ENCODE results near the gene TADA2B. TPM values are rescaled to one million over a fixed set of nuclear protein-coding genes. Genes with fewer than 3 reads are reported as not detected.
A peak's percentile ranks its signal among the peaks of the same experiment; 100 is the strongest.

The TADA2B gene
- total and polyA plus RNA-seq, 4 donors = 3.6 to 13.8 (median 12.6) TPM

DNA sequence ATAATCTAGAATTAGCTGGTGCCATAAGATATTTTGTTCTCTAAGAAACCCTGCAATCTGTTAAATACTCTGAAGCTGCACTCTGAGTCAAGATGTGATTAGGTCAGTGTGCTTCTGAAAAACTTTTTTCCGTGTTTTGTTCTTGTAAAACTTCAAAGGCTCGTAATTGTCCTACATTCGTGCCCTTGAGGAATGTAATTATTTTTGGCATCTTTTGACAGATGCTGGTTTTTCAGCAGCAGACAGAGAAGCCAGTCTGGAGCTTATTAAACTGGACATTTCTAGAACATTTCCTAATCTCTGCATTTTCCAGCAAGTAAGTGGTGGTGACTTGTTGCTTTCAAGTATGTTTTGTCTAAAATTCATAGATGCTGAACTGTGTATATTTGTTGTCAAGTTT lies 36.8 kb upstream of the TADA2B start:
- DNase-seq (ENCODE audit: low spot score) = no peak
- Histone ChIP-seq H3K9me3 (ENCODE audit: control insufficient read depth in 4 of 4, low read length in 3 of 4) (no peaks in the 10 kb centered on the region), H3K36me3 (ENCODE audit: control insufficient read depth in 4 of 4, insufficient read depth in 3 of 4, low read depth in 1 of 4, low read length in 3 of 4) (peaks cover 3 to 25% (median 15%) of the 10 kb centered on the region in 4 donors), H3K27me3 (ENCODE audit: control insufficient read depth in 4 of 4, insufficient read depth in 4 of 4, low read length in 3 of 4) (no peaks in the 10 kb centered on the region), H3K27ac (ENCODE audit: low read depth in 1 of 2, low read length in 2 of 2) (peak overlapping the region in 1 of 2 donors; percentile 62), H3K4me1 (ENCODE audit: control insufficient read depth in 4 of 4, insufficient read depth in 4 of 4, low read length in 3 of 4) (peaks cover 0 to 22% (median 18%) of the 10 kb centered on the region in 4 donors), H3K9ac (ENCODE audit: low read depth in 1 of 2, low read length in 2 of 2) (no peak overlapping the region), H3K4me3 (ENCODE audit: low read depth in 1 of 3, low read length in 3 of 3) (no peak overlapping the region)
- TF ChIP-seq NR2F2 (IDR thresholded peaks at IDR 0.05) = no peak
- TF ChIP-seq RAD21 (IDR thresholded peaks at IDR 0.05) = no peak
- TF ChIP-seq SP1 (IDR thresholded peaks at IDR 0.05) = no peak
- no peak for TF ChIP-seq GABPA (IDR thresholded peaks at IDR 0.05 in 1 of 2, conservative IDR thresholded peaks at IDR 0.05 in 1 of 2)
- WGBS = 77% methylated on average over 3 of the region's 3 CpGs

DNA sequence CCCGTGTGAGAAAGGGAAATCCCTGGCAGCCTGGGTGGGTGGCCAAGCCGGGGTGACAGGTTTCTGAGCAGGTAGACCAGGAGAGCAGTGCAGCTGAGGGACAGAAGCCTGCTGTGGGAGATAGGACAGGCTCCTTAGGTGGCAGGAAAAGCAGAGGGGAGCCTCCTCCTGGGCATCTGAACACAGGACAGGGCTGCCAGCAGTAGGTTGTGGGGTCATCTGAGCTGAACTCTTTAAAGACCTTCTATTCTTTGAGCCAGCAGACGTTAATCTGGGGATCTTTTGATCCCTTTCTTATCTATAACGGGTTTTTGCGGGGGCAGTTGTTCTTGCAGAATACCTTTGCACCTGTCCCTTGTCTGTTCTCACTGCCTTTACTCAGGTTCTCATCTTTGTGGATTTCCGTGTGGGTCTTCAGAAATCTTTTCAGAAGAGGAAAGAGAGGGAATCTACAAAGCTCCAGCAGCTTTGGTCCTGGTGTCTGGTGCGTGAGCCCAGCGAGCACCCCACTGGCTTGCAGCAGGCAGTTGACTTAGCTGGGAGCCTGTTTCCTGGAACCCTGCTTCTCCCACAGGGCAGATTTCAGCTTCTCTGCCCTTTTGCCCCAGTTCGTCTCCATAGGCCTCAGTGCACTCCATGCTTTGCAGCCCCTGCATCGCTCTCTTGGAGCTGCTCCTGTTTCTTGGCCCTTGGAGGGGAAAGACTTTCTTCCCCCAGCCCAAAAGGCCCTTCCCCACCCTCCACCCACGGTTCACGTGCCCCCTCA lies 35.8 kb upstream of the TADA2B start:
- Histone ChIP-seq H3K27ac (ENCODE audit: low read depth in 1 of 2, low read length in 2 of 2) (peak overlapping the region; percentile 62 to 84), H3K36me3 (ENCODE audit: control insufficient read depth in 4 of 4, insufficient read depth in 3 of 4, low read depth in 1 of 4, low read length in 3 of 4) (peaks cover 1 to 22% (median 11%) of the 10 kb centered on the region in 4 donors), H3K4me1 (ENCODE audit: control insufficient read depth in 4 of 4, insufficient read depth in 4 of 4, low read length in 3 of 4) (peaks cover 0 to 22% (median 18%) of the 10 kb centered on the region in 4 donors), H3K27me3 (ENCODE audit: control insufficient read depth in 4 of 4, insufficient read depth in 4 of 4, low read length in 3 of 4) (no peaks in the 10 kb centered on the region), H3K9me3 (ENCODE audit: control insufficient read depth in 4 of 4, low read length in 3 of 4) (no peaks in the 10 kb centered on the region), H3K4me3 (ENCODE audit: low read depth in 1 of 3, low read length in 3 of 3) (no peak overlapping the region), H3K9ac (ENCODE audit: low read depth in 1 of 2, low read length in 2 of 2) (peak overlapping the region; percentile 23 to 25)
- TF ChIP-seq, protein P1, sequence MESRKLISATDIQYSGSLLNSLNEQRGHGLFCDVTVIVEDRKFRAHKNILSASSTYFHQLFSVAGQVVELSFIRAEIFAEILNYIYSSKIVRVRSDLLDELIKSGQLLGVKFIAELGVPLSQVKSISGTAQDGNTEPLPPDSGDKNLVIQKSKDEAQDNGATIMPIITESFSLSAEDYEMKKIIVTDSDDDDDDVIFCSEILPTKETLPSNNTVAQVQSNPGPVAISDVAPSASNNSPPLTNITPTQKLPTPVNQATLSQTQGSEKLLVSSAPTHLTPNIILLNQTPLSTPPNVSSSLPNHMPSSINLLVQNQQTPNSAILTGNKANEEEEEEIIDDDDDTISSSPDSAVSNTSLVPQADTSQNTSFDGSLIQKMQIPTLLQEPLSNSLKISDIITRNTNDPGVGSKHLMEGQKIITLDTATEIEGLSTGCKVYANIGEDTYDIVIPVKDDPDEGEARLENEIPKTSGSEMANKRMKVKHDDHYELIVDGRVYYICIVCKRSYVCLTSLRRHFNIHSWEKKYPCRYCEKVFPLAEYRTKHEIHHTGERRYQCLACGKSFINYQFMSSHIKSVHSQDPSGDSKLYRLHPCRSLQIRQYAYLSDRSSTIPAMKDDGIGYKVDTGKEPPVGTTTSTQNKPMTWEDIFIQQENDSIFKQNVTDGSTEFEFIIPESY (IDR thresholded peaks at IDR 0.05) = no peak
- TF ChIP-seq JUND (IDR thresholded peaks at IDR 0.05) (no peak), FOXA1 (IDR thresholded peaks at IDR 0.05) (no peak), FOXA2 (IDR thresholded peaks at IDR 0.05) (no peak), HNF4A (conservative IDR thresholded peaks at IDR 0.05) (no peak)
- 59% methylated on average over 12 of the region's 12 CpGs for WGBS
- DNase-seq (ENCODE audit: low spot score) = no peak

DNA sequence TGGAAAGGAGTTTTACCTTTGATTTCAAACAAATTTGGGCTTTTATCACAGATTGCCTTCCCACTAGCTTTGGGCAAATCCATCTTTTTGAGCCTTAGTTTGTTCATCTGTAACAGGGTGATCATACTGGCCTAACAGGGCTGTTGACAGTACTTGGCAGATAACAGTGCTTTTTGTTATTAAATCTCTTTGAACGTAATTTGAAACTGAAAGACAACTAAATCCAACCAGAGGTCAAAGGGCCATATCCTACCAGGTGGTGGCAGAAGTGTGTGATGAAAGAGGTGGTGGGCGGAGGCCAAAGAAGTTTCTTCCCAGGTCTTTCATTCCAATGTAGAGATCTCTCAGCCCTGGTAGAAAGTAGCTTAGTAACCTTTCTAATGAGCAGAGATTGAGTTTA lies 35.2 kb upstream of the TADA2B start:
- Histone ChIP-seq H3K9me3 (ENCODE audit: control insufficient read depth in 4 of 4, low read length in 3 of 4) (no peaks in the 10 kb centered on the region), H3K36me3 (ENCODE audit: control insufficient read depth in 4 of 4, insufficient read depth in 3 of 4, low read depth in 1 of 4, low read length in 3 of 4) (peaks cover 3 to 24% (median 13%) of the 10 kb centered on the region in 4 donors), H3K27ac (ENCODE audit: low read depth in 1 of 2, low read length in 2 of 2) (peak overlapping the region; percentile 62 to 84), H3K4me3 (ENCODE audit: low read depth in 1 of 3, low read length in 3 of 3) (no peak overlapping the region), H3K9ac (ENCODE audit: low read depth in 1 of 2, low read length in 2 of 2) (peak overlapping the region in 1 of 2 donors; percentile 23), H3K27me3 (ENCODE audit: control insufficient read depth in 4 of 4, insufficient read depth in 4 of 4, low read length in 3 of 4) (no peaks in the 10 kb centered on the region), H3K4me1 (ENCODE audit: control insufficient read depth in 4 of 4, insufficient read depth in 4 of 4, low read length in 3 of 4) (peaks cover 0 to 22% (median 18%) of the 10 kb centered on the region in 4 donors)
- 29% methylated on average over 2 of the region's 2 CpGs for WGBS
- no peak for DNase-seq (ENCODE audit: low spot score)
- no peak for TF ChIP-seq TAF1 (conservative IDR thresholded peaks at IDR 0.05)
- peak; percentile 61 for TF ChIP-seq SP1 (IDR thresholded peaks at IDR 0.05)
- TF ChIP-seq EGR1 (IDR thresholded peaks at IDR 0.05; ENCODE audit: low read depth in 2 of 2) = peak; percentile 58 to 60
- TF ChIP-seq HNF4A (conservative IDR thresholded peaks at IDR 0.05) = peak; percentile 81 to 82
- peak; percentile 61 to 76 for TF ChIP-seq RXRA (IDR thresholded peaks at IDR 0.05)
- no peak for TF ChIP-seq GABPA (IDR thresholded peaks at IDR 0.05 in 1 of 2, conservative IDR thresholded peaks at IDR 0.05 in 1 of 2)
- peak in 1 of 2 donors; percentile 44 for TF ChIP-seq JUND (IDR thresholded peaks at IDR 0.05)
- peak; percentile 21 for TF ChIP-seq YY1 (IDR thresholded peaks at IDR 0.05)
- TF ChIP-seq RAD21 (IDR thresholded peaks at IDR 0.05) = peak; percentile 44 to 45
- peak; percentile 46 for TF ChIP-seq FOXA2 (IDR thresholded peaks at IDR 0.05)
- TF ChIP-seq, protein P2, sequence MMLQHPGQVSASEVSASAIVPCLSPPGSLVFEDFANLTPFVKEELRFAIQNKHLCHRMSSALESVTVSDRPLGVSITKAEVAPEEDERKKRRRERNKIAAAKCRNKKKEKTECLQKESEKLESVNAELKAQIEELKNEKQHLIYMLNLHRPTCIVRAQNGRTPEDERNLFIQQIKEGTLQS (IDR thresholded peaks at IDR 0.05) = peak; percentile 66
- TF ChIP-seq, protein P3, sequence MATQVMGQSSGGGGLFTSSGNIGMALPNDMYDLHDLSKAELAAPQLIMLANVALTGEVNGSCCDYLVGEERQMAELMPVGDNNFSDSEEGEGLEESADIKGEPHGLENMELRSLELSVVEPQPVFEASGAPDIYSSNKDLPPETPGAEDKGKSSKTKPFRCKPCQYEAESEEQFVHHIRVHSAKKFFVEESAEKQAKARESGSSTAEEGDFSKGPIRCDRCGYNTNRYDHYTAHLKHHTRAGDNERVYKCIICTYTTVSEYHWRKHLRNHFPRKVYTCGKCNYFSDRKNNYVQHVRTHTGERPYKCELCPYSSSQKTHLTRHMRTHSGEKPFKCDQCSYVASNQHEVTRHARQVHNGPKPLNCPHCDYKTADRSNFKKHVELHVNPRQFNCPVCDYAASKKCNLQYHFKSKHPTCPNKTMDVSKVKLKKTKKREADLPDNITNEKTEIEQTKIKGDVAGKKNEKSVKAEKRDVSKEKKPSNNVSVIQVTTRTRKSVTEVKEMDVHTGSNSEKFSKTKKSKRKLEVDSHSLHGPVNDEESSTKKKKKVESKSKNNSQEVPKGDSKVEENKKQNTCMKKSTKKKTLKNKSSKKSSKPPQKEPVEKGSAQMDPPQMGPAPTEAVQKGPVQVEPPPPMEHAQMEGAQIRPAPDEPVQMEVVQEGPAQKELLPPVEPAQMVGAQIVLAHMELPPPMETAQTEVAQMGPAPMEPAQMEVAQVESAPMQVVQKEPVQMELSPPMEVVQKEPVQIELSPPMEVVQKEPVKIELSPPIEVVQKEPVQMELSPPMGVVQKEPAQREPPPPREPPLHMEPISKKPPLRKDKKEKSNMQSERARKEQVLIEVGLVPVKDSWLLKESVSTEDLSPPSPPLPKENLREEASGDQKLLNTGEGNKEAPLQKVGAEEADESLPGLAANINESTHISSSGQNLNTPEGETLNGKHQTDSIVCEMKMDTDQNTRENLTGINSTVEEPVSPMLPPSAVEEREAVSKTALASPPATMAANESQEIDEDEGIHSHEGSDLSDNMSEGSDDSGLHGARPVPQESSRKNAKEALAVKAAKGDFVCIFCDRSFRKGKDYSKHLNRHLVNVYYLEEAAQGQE (IDR thresholded peaks at IDR 0.05) = no peak
- TF ChIP-seq, protein P4, sequence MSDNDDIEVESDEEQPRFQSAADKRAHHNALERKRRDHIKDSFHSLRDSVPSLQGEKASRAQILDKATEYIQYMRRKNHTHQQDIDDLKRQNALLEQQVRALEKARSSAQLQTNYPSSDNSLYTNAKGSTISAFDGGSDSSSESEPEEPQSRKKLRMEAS (IDR thresholded peaks at IDR 0.05) = peak; percentile 59
- TF ChIP-seq, protein P5, sequence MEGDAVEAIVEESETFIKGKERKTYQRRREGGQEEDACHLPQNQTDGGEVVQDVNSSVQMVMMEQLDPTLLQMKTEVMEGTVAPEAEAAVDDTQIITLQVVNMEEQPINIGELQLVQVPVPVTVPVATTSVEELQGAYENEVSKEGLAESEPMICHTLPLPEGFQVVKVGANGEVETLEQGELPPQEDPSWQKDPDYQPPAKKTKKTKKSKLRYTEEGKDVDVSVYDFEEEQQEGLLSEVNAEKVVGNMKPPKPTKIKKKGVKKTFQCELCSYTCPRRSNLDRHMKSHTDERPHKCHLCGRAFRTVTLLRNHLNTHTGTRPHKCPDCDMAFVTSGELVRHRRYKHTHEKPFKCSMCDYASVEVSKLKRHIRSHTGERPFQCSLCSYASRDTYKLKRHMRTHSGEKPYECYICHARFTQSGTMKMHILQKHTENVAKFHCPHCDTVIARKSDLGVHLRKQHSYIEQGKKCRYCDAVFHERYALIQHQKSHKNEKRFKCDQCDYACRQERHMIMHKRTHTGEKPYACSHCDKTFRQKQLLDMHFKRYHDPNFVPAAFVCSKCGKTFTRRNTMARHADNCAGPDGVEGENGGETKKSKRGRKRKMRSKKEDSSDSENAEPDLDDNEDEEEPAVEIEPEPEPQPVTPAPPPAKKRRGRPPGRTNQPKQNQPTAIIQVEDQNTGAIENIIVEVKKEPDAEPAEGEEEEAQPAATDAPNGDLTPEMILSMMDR (IDR thresholded peaks at IDR 0.05; ENCODE audit: low read depth, low read length, missing input control) = no peak
- TF ChIP-seq HNF4G (IDR thresholded peaks at IDR 0.05) = no peak
- TF ChIP-seq FOXA1 (IDR thresholded peaks at IDR 0.05) = no peak
- peak; percentile 73 for TF ChIP-seq NR2F2 (IDR thresholded peaks at IDR 0.05)
